ENCODE measurements around the gene ELOF1.
A peak's percentile ranks its signal among the peaks of the same experiment; 100 is the strongest.

Gene ELOF1

GRCh38 chr19:11535792-11536595, 23.0 kb downstream of the ELOF1 start:
- Histone ChIP-seq H3K27me3 (peaks cover 42% of the 10 kb centered on the region), H3K4me3 (ENCODE audit: low read depth in 1 of 2, low read length in 1 of 2) (peak overlapping the region; percentile 6 to 36), H3K4me1 (ENCODE audit: control insufficient read depth in 1 of 2, insufficient read depth in 1 of 2, low read depth in 1 of 2, low read length in 1 of 2) (peaks cover 11 to 14% of the 10 kb centered on the region in 2 experiments), H3K27ac (no peak overlapping the region), H3K36me3 (no peaks in the 10 kb centered on the region), H3K9me3 (no peaks in the 10 kb centered on the region)
- peak; percentile 67 for TF ChIP-seq CTCF (IDR thresholded peaks at IDR 0.05)

GRCh38 chr19:11534948-11535347, 24.1 kb downstream of the ELOF1 start:
- TF ChIP-seq CTCF (IDR thresholded peaks at IDR 0.05): no peak
- Histone ChIP-seq H3K4me1 (ENCODE audit: control insufficient read depth in 1 of 2, insufficient read depth in 1 of 2, low read depth in 1 of 2, low read length in 1 of 2) (peaks cover 11 to 14% of the 10 kb centered on the region in 2 experiments), H3K27ac (peak overlapping the region; percentile 55), H3K36me3 (no peaks in the 10 kb centered on the region), H3K27me3 (peaks cover 32% of the 10 kb centered on the region), H3K4me3 (ENCODE audit: low read depth in 1 of 2, low read length in 1 of 2) (no peak overlapping the region), H3K9me3 (no peaks in the 10 kb centered on the region)

GRCh38 chr19:11534538-11534937, 24.5 kb downstream of the ELOF1 start:
- peak overlapping the region; percentile 55 for H3K27ac ChIP-seq
- H3K27me3 ChIP-seq: peaks cover 28% of the 10 kb centered on the region
- no peaks in the 10 kb centered on the region for H3K9me3 ChIP-seq
- H3K36me3 ChIP-seq: no peaks in the 10 kb centered on the region
- no peak overlapping the region for H3K4me3 ChIP-seq (ENCODE audit: low read depth in 1 of 2, low read length in 1 of 2)
- H3K4me1 ChIP-seq (ENCODE audit: control insufficient read depth in 1 of 2, insufficient read depth in 1 of 2, low read depth in 1 of 2, low read length in 1 of 2): peaks cover 11 to 14% of the 10 kb centered on the region in 2 experiments
- TF ChIP-seq CTCF (IDR thresholded peaks at IDR 0.05): no peak

- H3K27ac ChIP-seq: no peak overlapping the region
These were observed 28.6 kb downstream of the ELOF1 start for GRCh38 chr19:11530432-11530831.

GRCh38 chr19:11528551-11529341, 30.3 kb downstream of the ELOF1 start, which contains the start of gene ECSIT:
TSS of gene ECSIT (minus strand) at chr19:11529134. CDS start at chr19:11519170, 9,964 bp downstream.
- Histone ChIP-seq H3K4me1 (ENCODE audit: control insufficient read depth in 1 of 2, insufficient read depth in 1 of 2, low read depth in 1 of 2, low read length in 1 of 2) (peaks cover 9 to 13% of the 10 kb centered on the region in 2 experiments), H3K4me3 (ENCODE audit: low read depth in 1 of 2, low read length in 1 of 2) (peak within 1 kb of the TSS; percentile 73 to 94), H3K36me3 (no peaks in the 10 kb centered on the region), H3K9me3 (no peaks in the 10 kb centered on the region), H3K27ac (peak within 1 kb of the TSS; percentile 75), H3K27me3 (no peaks in the 10 kb centered on the region)
- peak; percentile 23 for TF ChIP-seq CTCF (IDR thresholded peaks at IDR 0.05)

More at GRCh38 chr19:11530432-11530831, 28.6 kb downstream of the ELOF1 start:
- Histone ChIP-seq H3K4me1 (ENCODE audit: control insufficient read depth in 1 of 2, insufficient read depth in 1 of 2, low read depth in 1 of 2, low read length in 1 of 2) (peaks cover 13 to 15% of the 10 kb centered on the region in 2 experiments), H3K4me3 (ENCODE audit: low read depth in 1 of 2, low read length in 1 of 2) (no peak overlapping the region), H3K27me3 (no peaks in the 10 kb centered on the region), H3K9me3 (no peaks in the 10 kb centered on the region), H3K36me3 (no peaks in the 10 kb centered on the region)
- no peak for TF ChIP-seq CTCF (IDR thresholded peaks at IDR 0.05)
